T1000 (cell line): ENCODE results near the gene CYP11A1.
"Not testable (repeated sequence)": the region's sequence is repeated elsewhere in the genome, so short reads cannot be mapped to it uniquely, and the experiment has no call there.

Experiments used
- DNase-seq: peaks from one replicate; lab custom pipeline; 2025; ENCODE audit warnings: mixed read lengths; lab: John Stamatoyannopoulos, UW

Gene CYP11A1

DNA sequence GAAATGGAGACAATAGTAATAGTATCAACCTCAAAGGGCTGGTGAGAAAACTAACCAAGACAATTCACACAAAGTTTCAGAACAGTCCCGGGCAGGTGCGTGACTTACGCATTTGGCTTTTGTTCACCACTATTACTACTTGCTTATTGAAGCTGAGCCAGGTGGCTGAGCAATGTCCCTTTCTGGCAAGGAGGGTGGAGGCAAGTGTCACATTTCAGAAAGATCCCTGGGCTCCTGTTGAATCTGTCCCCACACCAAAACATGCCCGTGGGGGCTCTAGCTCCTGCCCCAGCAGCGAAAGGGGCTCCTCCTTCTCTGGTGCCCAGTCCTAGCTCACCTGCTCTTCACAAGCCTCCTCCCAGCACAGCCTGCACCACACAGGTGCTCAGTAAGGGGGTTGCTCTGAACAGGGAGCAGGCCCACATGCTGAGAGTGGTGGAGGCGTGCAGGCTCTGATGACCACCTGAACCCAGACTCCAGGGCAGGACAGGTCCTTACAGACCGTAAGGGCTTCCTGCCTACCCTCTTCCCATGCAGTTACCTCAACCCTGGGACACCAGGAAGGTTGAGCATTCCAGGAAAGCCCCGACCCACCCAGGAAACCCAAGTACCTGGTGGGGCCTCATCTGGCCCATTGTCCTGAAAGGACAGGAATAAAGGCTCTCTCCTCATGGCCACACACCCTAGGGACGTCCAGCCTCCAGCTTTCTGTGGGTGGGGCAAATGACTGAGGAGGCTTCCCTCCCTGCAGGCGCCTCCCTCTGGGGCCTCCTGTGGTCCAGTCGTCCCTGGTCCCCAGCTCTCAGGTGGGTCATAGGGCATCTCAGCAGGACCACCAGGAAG is 33.7 kb upstream of the CYP11A1 start:
- DNase-seq, result no peak

DNA sequence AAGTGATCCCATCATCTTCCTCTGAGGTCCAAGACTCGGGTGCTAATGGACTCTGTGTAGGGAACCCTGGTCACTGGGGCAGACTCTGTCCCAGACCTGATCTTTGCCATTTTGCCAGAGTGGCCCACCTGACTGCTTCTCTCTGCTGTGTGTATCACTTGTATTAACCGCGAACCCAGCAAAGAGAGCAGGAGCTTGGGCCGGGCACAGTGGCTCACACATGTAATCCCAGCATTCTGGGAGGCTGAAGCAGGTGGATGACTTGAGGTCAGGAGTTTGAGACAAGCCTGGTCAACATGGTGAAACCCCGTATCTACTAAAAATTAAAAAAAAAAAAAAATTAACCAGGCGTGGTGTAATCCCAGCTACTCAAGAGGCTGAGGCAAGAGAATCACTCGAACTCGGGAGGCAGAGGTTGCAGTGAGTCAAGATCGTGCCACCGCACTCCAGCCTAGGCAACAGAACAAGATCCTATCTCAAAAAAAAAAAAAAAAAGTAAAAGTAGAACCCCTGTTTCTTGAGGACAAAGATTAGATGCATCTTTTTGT is 32.9 kb upstream of the CYP11A1 start:
- no peak for DNase-seq

DNA sequence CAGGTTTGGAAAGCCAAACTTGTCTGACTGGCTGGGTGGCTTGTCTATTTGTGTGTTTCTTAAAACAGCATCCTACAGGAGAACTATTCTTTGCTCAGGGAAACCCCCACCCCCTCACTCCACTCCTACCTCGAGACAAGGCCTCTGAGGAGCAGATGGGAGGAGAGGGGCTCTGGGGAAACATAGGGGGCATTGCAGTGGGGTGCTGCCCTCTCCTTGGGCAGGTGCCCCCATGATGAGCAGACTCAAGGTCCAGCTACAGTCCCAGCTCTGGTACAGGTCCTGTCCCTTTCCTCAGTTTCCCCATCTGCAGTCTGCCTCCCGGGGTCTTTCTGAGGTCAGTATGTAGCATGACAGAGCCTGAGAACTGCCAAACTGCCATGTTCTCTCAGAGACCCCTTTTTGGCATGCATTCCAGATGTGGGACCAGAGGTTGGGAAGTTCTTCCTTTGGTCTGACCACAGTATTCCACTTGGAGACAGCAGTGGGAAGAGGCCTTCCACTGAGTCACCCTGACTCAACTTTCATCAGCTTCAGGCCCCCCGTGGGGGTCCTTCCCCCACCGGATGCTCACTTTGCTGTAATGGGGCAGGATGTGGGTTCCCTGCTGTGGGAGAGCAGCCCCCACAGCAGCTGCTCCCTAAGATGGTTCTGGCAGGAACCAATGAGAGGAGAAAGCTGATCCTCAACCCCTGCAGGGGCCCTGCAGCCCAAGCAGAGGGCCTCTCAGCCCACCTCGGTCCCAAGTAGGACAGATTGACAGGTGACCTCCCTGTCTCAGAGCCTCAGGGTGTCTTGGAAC is 32.3 kb upstream of the CYP11A1 start:
- peak; percentile 28 for DNase-seq

DNA sequence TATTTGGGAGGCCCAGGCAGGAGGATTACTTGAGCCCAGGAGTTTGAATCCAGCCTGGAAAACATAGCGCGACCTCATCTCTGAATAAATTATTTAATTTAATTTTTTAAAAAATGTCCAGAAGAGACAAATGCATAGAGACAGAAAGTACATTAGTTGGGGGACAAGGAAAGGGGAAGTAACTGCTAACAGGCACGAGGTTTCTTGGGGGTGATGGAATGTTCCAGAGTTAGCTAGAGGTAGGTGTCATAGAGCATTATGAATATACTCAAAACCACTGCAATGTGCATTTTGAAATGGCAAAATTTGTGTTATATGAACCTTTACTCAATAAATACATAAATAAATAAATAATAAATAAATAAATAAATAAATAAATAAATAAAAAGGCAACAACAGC is 31.7 kb upstream of the CYP11A1 start:
- no peak for DNase-seq

DNA sequence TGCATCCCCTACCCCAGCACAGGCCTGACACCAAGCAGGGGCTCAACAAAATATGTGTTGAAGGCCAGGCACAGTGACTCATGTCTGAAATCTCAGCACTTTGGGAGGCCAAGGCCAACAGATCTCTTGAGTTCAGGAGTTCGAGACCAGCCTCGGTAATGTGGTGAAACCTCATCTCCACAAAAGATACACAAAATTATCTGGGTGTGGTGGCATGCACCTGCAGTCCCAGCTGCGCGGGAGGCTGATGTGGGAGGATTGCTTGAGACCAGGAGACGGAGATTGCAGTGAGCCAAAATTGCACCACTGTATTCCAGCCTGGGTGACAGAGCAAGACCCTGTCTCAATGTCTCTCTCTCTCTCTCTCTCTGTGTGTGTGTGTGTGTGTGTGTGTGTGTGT is 30.7 kb upstream of the CYP11A1 start:
- no peak for DNase-seq

DNA sequence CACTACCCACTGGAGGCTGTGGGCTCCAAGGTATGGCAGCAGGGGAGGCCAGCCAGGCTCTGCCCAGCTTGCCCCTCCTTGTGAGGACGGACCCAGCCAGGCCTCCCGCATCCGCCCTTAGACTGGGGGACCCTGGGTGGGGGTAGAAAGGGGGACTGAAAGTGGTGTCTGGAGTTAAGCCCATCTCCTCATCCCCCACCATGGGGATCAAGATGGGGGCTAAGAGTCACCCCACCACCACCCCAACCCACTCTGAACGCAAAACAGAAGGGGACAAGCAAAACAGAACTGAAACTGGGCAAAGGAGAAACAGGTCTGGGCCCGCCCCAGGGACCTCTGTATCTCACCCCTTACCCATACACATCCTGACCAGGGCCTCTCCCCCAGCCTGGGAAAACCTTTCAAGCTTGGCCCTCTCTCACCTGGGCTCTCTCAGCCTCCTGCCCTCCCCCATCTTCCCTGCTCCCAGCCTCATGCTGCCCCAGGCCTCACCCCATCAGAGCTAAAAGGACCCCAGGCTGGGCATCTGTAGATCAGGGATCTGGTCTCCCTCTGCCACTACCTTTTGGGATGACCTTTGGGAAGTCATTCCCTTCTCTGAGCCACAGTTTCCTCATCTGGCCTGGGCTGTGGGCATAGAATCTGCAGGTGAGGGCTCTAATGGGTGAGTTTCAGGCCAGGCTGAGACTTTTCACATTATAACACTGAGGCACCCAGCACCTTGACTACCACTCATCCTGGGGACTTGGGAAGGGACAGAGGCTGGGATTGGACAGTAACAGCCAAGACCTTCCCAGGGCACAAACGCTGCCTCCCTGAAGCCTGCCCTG is 30.0 kb upstream of the CYP11A1 start:
- no peak for DNase-seq

DNA sequence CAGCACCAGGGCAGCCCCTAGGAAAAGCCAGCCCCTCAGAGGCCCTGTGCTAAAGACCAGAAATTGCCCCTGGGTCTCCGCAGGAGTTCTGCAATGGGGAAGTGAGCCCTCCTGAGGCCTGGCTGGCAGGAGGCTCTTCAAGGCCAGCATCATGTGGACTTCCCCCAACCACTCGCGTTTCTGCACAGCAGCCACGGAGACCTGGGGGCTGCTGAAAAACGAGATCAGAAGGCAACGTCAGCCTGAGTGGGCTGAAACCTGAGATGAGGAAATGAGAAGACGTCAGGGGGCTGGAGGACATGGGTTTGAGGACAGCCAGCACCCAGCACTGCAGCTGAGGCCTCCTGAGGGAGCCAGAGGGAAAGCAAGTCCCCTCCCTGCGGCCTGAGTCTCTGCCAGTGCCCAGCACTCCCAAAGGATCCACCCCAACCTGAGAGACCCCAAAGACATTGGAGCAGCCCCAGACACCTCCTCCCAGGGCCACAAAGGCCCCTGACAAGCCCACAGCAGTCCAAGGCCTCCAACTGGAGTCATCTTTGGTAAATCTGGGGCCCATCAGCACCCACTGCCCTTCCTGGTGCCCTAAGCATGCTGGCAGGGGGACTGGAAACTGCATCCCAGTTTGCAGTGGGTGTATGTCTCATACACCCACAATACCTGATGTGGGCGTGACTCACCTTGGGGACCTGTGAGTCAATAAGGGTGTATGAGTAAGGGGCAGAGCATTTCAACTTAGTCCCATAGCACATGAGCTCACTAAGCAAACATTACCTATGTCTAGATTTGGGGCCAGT is 29.2 kb upstream of the CYP11A1 start:
- DNase-seq, result peak; percentile 52

DNA sequence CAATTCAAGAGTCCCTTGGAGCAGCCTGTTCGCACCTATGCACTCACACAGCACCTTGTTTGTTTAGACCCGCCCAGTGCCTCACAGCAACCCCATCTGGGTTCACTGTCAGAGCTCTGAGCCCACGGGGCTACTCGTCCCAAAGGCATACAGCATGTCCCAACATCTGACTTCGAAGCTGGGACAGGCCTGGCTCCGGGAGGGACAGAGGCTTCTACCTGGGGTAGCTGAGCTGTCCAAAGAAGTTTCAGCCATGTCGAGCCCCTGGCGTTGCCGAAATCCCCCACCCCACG is 28.6 kb upstream of the CYP11A1 start:
- no peak for DNase-seq

DNA sequence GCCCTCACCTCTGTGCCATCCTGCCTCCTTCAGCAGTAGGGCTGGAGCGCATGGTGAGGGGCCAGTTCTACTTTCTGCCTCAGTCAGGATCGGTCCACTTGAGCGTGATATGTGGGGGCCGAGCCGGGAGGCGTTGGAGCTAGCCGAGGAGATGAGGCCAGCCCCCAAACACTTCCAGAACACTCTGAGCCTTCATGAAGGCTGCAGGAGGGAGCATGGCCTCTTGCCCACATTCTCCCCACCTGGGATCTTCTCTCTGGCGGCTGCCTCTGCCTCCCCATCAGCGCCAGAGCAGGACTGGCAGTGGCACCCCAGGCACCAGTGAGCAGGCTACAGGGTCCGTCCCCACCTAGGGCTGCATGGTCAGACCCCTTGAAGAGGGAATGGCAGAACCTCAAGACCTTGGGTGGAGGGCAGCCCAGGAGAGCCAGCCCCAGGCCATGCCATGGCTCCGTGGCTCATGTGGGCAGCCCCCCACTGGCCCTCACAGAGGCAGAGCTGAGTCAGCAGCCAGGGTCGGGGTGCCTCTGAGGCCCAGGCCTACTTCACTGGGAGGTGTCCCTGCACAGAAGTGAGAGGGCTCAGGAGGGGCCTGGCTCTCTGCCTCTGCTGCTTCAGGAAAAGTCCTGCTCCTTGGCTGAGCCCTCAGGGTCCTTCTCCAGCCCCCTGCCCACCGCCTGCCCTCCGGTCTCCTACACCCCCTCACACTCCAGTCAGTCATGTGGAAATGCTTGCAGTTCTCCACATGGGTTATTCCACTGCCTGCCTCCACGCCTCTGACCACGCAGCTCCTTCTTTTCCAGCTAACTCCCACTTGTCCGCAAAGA is 28.1 kb upstream of the CYP11A1 start:
- DNase-seq, result no peak

DNA sequence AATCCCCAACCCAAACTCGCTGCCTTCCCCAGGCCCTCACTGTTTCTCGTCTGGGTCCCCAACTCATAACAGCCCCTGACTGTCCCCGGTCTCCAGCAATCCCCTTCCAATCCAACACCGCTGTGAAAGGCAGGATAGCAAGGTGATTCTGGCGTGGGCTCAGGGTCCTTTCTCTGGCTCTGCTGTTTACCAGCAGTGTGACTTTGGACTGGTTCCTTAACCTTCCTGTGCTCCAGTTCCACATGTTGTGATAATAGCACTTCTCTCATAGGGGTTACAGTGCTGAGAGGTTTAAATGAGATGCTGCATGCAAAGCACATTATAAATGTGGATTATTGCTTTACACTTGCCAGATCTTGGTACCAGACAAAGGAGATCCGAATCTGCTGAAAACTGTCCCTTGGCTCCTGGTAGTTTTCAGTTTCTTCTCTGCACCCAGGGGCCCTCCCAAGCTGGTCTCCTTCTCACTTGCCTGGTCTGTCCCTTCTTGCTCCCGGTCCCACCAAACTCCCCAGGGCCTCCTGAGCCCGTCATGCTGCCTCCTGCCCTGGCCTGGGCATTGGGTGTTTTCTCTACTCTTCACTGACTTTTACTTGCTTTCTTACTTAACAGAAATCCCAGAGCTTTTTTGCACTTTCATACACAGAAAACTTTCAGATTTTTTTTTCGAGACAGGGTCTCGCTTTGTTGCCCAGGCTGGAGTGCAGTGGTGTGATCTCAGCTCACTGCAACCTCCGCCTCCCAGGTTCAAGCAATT is 26.8 kb upstream of the CYP11A1 start:
- DNase-seq, result no peak

DNA sequence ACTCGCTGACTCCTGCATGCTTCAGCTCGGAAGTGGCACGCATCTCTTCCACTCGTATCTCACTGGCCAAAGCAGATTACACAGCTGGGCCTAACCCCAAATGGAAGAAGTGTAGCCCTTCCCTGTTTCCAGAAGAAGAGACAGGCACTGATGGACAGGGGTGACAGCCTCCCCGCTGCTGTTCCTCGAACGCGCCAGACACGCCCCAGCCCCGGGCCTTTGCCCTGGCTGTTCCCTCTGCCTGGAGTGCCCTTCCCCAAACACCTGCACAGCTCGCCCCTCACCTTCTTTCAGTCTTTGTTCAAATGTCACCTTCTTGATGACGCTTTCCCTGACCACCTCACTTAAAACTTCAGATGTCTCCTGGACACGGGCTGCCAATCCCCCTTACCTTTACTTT is 26.0 kb upstream of the CYP11A1 start:
- no peak for DNase-seq

DNA sequence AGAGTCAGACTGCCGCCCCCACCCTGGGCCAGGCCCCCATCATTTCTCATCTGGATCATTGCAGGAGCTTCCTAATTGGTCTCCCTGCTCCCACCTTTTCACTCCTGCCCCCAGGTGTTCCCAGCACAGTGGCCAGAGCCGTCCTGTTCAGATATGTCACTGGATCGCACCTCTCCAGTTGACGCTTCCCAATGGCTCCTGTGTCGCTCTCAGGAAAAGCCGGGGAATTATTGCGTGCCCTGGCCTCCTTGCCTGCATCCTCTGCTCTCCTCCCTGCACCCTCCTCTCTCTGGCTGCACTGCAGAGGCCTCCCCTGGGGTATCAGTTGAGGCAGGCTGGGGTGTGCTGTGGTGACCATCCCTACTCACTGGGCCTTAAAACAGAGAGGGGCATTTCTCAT is 25.5 kb upstream of the CYP11A1 start:
- DNase-seq, result no peak

DNA sequence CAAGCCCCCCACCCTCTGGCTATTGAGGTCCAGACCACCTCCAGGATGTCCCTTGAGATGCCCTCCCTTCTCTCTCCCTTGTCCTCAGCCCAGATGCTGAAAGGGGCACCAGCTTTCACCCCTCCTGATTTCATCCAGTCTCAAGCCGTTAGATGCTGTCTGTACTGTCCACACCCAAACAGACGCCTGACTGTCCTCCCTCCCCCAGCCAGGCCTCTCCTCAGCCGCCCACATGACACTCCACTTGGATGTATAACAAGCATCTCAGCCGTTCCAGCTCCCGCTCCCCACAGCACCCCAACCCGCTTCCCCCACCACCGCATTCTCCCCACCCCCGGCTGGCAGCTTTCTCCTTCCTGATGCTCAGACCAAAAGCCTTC is 25.0 kb upstream of the CYP11A1 start:
- DNase-seq, result no peak

DNA sequence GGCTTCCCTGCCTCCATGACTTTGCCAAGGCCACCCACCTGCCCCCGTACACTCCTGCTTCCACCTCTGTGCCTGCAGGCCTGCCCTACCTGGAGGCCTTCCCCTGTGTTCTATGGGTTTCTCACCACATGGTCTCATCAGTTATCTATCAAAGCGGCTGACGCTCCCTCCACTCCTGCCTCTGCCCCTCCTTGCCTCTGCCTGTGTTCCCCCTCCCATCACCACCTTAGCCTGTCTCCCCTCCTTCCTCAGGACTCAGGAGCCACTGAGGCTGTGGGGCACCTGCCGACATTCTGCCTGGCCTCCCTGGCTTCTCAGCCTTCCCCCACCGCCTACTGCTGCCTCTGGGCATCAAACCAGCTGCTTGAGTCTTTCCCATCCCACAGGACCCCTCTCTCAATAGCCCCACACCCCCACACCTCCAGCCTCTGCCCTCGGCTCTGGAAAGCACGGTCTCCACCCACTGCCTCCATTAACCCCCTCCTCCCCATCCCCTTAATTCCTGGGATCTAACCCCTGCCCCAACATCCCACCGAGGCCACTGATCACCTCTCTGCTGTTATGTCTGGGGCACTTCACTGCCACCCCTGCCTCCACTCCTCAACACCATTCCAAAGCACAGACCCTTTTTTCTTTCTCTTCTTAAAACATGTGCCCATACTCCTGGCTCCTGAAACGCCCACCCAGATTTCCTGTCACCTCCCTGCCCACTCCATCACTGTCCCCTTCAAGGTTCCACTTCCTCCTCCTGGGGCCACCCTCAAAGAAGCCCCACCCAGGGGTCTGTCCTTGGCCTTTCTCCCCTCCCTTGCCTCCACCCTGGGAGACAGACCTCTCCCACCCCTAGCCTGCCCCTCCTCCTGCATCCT is 24.4 kb upstream of the CYP11A1 start:
- DNase-seq, result no peak

DNA sequence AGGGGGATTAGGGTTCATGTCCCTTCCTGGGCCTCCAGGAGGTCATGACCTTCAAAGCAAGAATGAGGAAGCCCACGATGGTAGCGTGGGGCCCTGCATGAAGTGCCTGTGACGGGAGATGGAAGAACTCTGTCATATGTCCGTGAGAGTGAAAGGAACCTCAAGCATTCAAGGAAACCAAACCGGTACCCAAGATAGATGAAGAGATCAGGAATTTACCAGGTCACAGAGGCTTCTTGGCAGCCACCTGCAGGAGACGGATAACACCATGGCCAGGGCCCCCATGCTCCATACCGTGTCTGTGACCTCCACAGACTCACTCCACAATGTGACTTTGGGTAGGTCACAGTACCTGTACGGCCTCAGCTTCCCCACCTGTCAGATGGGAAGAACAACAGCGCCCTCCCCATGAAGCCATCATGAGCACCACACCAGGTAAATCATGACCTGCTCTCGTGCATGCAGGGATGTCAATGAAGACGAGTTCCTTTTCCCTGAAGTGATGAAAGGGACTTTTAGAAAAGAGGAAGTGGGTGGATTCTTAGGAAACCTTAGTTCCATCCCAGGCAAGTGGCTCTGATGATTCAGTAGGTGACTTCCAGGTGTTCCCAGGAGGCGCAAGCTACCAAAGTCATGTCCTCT is 23.3 kb upstream of the CYP11A1 start:
- DNase-seq, result no peak

DNA sequence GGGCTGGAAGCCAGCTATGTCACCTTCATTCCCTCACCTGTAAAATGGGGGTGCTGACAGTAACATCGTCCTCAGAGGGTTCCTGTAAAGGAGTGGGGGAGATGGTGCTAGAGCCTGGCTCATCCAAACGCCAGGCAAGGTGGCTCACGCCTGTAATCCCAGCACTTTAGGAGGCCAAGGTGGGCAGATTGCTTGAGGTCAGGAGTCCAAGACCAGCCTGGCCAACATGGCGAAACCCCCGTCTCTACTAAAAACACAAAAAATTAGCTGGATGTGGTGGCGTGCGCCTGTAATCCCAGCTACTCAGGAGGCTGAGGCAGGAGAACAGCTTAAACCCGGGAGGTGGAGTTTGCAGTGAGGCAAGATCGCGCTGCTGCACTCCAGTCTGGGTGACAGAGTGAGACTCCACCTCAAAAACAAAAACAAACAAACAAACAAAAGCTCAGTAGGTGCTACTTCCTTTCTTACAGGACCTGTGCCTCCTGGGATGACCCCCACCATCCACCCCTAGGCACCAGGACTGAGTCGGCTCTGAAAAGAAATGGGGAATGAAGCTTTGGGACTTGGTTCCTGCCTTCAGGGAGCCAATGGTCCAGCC is 22.7 kb upstream of the CYP11A1 start:
- not testable (repeated sequence) for DNase-seq

DNA sequence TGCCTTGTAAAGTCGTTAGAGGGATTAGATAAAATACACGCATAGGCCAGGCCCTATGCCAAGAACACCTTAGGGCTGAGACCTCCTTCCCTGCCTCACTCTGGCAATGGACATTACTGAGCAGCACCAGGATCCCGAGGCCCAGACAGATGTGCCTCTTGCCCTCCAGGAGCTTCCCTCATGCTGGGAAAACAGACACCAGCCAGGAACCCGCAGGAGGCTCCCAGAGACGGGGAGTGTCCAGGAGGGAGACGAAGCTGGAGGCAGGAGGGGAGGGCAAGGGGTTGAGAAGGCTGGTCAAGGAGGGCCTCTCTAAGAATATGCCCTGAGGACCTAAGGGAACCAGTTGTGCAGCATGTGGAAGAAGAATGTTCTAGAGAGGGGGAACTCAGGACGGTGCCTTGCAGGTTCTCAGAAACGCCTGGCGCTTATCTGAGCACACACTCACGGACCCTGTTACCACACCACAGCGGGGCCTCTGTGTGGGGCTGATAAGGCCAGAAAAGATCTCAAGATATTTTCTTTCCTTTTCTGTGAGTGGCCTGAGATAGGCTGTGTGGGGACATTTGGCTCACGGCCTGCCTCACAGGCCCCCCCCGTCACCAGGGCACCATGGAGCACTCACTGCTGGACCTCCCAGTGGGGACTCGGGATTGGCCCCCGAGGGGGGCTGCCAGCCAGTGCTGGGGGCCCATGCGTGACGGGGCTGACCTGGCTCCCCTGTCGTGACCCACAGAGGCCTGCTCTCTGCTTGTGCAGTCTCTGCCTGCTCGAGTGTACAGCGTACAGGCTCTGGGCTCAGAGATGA is 22.0 kb upstream of the CYP11A1 start:
- DNase-seq, result no peak
